Breast epithelium (tissue), 4 donors: ENCODE measurements around the gene MARK3. TPM values are rescaled to one million over a fixed set of nuclear protein-coding genes. Genes with fewer than 3 reads are reported as not detected.

ENCODE experiments used
- DNase-seq, 2 donors: peaks; one replicate each; pipeline ENCODE4 v3.0.0-alpha.2; 2019; ENCODE audit warnings: low spot score in 2 of 2
- H3K27ac ChIP-seq, 2 donors: fragments of 200-600 bp; sonication (generic) in 1 of 2; one replicate each; pipeline ENCODE4 v1.5.1; 2016 to 2019; ENCODE audit warnings: mild to moderate bottlenecking in 1 of 2
- H3K27me3 ChIP-seq, 2 donors: fragments of 200-600 bp; sonication (generic) in 1 of 2; one replicate each; pipeline versions ENCODE4 v1.5.1 to v1.6.0; 2017 to 2019; ENCODE audit warnings: control low read depth in 1 of 2, mild to moderate bottlenecking in 1 of 2
- H3K36me3 ChIP-seq: fragments of 200-600 bp; one replicate; pipeline ENCODE4 v1.5.1; 2019
- H3K4me1 ChIP-seq, 2 donors: fragments of 200-600 bp; sonication (generic); one replicate each; pipeline ENCODE4 v1.5.1; 2016 to 2019; ENCODE audit warnings: control low read depth in 1 of 2
- H3K4me3 ChIP-seq, 3 donors: fragments of 200-600 bp; sonication (generic); 1 replicate in 2 of 3; 2 replicates in 1 of 3; pipeline ENCODE4 v1.5.1; 2016 to 2019; ENCODE audit warnings: mild to moderate bottlenecking in 3 of 3, moderate library complexity in 2 of 3
- H3K9me3 ChIP-seq, 2 donors: fragments of 200-600 bp; sonication (generic) in 1 of 2; one replicate each; pipeline ENCODE4 v1.5.1; 2016 to 2019; ENCODE audit warnings: control low read depth in 1 of 2
- CTCF ChIP-seq, 3 donors: fragments of 450-650 bp; IDR thresholded peaks; one replicate each; pipeline ENCODE4 v1.5.1; 2016 to 2017; ENCODE audit warnings: antibody characterized with exemption in 3 of 3, mild to moderate bottlenecking in 3 of 3, moderate library complexity in 3 of 3
- POLR2A ChIP-seq: fragments of 450-650 bp; IDR thresholded peaks from one replicate; pipeline ENCODE4 v1.6.1; 2016; ENCODE audit warnings: antibody characterized with exemption, mild to moderate bottlenecking, moderate library complexity
- POLR2AphosphoS5 ChIP-seq, 3 donors: sonication (generic); formaldehyde crosslinking; IDR thresholded peaks; one replicate each; pipeline ENCODE4 v1.6.1; 2017; ENCODE audit warnings: antibody characterized with exemption in 3 of 3
- intact Hi-C: fragments of 100-400 bp; cut with DNase I; formaldehyde crosslinking; loops from one replicate; pipeline ENCODE4 v1.15.1; 2023; ENCODE audit warnings: low total_unique reads
- total RNA-seq, 3 donors: library from RNA; depleted of rRNA; stranded (reverse); fragments of >200 nt; gene quantifications; one replicate each; pipeline ENCODE4 v1.1.0, GENCODE V29; 2016

The MARK3 gene
- total RNA-seq, 3 donors from 2014 or later: 70.2 to 107 (median 87.5) TPM

- no peaks in the 10 kb centered on the region for H3K4me1 ChIP-seq
- no peak overlapping the region for H3K4me3 ChIP-seq
- H3K36me3 ChIP-seq: peaks cover 6% of the 10 kb centered on the region
- intact Hi-C loops: no loop called here
- H3K27me3 ChIP-seq: no peaks in the 10 kb centered on the region
- TF ChIP-seq CTCF (IDR thresholded peaks at IDR 0.05) (no peak), POLR2A (no peak), POLR2AphosphoS5 (IDR thresholded peaks at IDR 0.05) (no peak)
- DNase-seq: no peak
- no peaks in the 10 kb centered on the region for H3K9me3 ChIP-seq
- no peak overlapping the region for H3K27ac ChIP-seq
These were observed 100.3 kb downstream of the MARK3 start for GRCh38 chr14:103485504-103485903.

GRCh38 chr14:103488071-103488470, 102.9 kb downstream of the MARK3 start:
- H3K27ac ChIP-seq: no peak overlapping the region
- intact Hi-C loops: no loop called here
- no peaks in the 10 kb centered on the region for H3K4me1 ChIP-seq
- TF ChIP-seq POLR2AphosphoS5 (IDR thresholded peaks at IDR 0.05) (no peak), POLR2A (no peak), CTCF (IDR thresholded peaks at IDR 0.05) (no peak)
- no peak for DNase-seq
- no peaks in the 10 kb centered on the region for H3K27me3 ChIP-seq
- no peaks in the 10 kb centered on the region for H3K9me3 ChIP-seq
- H3K36me3 ChIP-seq: no peaks in the 10 kb centered on the region
- no peak overlapping the region for H3K4me3 ChIP-seq

- no peaks in the 10 kb centered on the region for H3K36me3 ChIP-seq
- no peak overlapping the region for H3K4me3 ChIP-seq
- no peak for DNase-seq
- intact Hi-C loops: no loop called here
- H3K27me3 ChIP-seq: no peaks in the 10 kb centered on the region
- no peak overlapping the region for H3K27ac ChIP-seq
- H3K4me1 ChIP-seq: no peaks in the 10 kb centered on the region
- TF ChIP-seq POLR2AphosphoS5 (IDR thresholded peaks at IDR 0.05) (no peak), POLR2A (no peak), CTCF (IDR thresholded peaks at IDR 0.05) (no peak)
- H3K9me3 ChIP-seq: no peaks in the 10 kb centered on the region
These were observed 103.7 kb downstream of the MARK3 start for GRCh38 chr14:103488960-103489359.

- Histone ChIP-seq H3K4me1 (no peaks in the 10 kb centered on the region), H3K4me3 (no peak overlapping the region), H3K27ac (no peak overlapping the region), H3K27me3 (no peaks in the 10 kb centered on the region), H3K36me3 (no peaks in the 10 kb centered on the region), H3K9me3 (no peaks in the 10 kb centered on the region)
- DNase-seq: no peak
- TF ChIP-seq POLR2A (no peak), POLR2AphosphoS5 (IDR thresholded peaks at IDR 0.05) (no peak), CTCF (IDR thresholded peaks at IDR 0.05) (no peak)
- intact Hi-C loops: no loop called here
These were observed 104.4 kb downstream of the MARK3 start for GRCh38 chr14:103489621-103490020.

GRCh38 chr14:103491691-103492090, 106.5 kb downstream of the MARK3 start:
- no peaks in the 10 kb centered on the region for H3K4me1 ChIP-seq
- H3K27me3 ChIP-seq: no peaks in the 10 kb centered on the region
- H3K36me3 ChIP-seq: no peaks in the 10 kb centered on the region
- no peak for DNase-seq
- H3K4me3 ChIP-seq: no peak overlapping the region
- no peak for TF ChIP-seq CTCF (IDR thresholded peaks at IDR 0.05)
- no peak for TF ChIP-seq POLR2AphosphoS5 (IDR thresholded peaks at IDR 0.05)
- no peak for TF ChIP-seq POLR2A
- no peak overlapping the region for H3K27ac ChIP-seq
- intact Hi-C loops: no loop called here
- no peaks in the 10 kb centered on the region for H3K9me3 ChIP-seq
